Endodermal cell (in vitro differentiated cells): ENCODE data around the gene CALD1. TPM values are rescaled to one million over a fixed set of nuclear protein-coding genes. Genes with fewer than 3 reads are reported as not detected.

Experiments
- DNase-seq: peaks from one replicate; pipeline ENCODE4 v3.0.0-alpha.2; 2017
- H3K27ac ChIP-seq: 2 replicates; pipeline ENCODE4 v1.5.1; 2013; ENCODE audit warnings: mild to moderate bottlenecking, low read depth, low read length, moderate library complexity
- H3K27me3 ChIP-seq: 2 replicates; pipeline ENCODE4 v1.6.1; 2013; ENCODE audit warnings: mild to moderate bottlenecking, low read length, moderate library complexity; ENCODE audit not compliant: insufficient read depth, control insufficient read depth, poor library complexity, severe bottlenecking
- H3K36me3 ChIP-seq: 2 replicates; pipeline ENCODE4 v1.7.0; 2013; ENCODE audit warnings: mild to moderate bottlenecking, low read length, moderate library complexity; ENCODE audit not compliant: control insufficient read depth, insufficient read depth
- H3K4me1 ChIP-seq: one replicate; pipeline ENCODE4 v1.7.0; 2013; ENCODE audit warnings: low read length; ENCODE audit not compliant: control insufficient read depth, insufficient read depth
- H3K4me3 ChIP-seq: 2 replicates; pipeline ENCODE4 v1.5.1; 2013; ENCODE audit warnings: mild to moderate bottlenecking, low read length, moderate library complexity
- H3K9ac ChIP-seq: 2 replicates; pipeline ENCODE4 v1.6.1; 2013; ENCODE audit warnings: mild to moderate bottlenecking, low read length, moderate library complexity; ENCODE audit not compliant: poor library complexity, severe bottlenecking; ENCODE audit errors: extremely low read depth
- H3K9me3 ChIP-seq: 2 replicates; pipeline ENCODE4 v1.6.1; 2013; ENCODE audit warnings: mild to moderate bottlenecking, low read length, moderate library complexity; ENCODE audit not compliant: control insufficient read depth
- H3K27ac Mint-ChIP-seq: 2 replicates; pipeline ENCODE4 v1.8.0; 2020; ENCODE audit warnings: mixed read lengths
- H3K27me3 Mint-ChIP-seq: 2 replicates; pipeline ENCODE4 v1.8.0; 2021; ENCODE audit warnings: mild to moderate bottlenecking, mixed read lengths; ENCODE audit not compliant: insufficient read depth
- H3K36me3 Mint-ChIP-seq: 2 replicates; pipeline ENCODE4 v1.8.0; 2020; ENCODE audit warnings: low read depth, mixed read lengths
- H3K4me1 Mint-ChIP-seq: 2 replicates; pipeline ENCODE4 v1.8.0; 2020; ENCODE audit warnings: mixed read lengths
- H3K4me3 Mint-ChIP-seq: 2 replicates; pipeline ENCODE4 v1.8.0; 2020; ENCODE audit warnings: mild to moderate bottlenecking, moderate library complexity, mixed read lengths
- H3K9me3 Mint-ChIP-seq: 2 replicates; pipeline ENCODE4 v1.8.0; 2020; ENCODE audit warnings: mild to moderate bottlenecking, mixed read lengths
- WGBS, 2 experiments: methylation state at CpG; one replicate each; pipeline versions ENCODE4 v1.1.5 to v1.1.7; 2013; ENCODE audit warnings: missing lambda C conversion rate in 2 of 2, mixed read lengths in 1 of 2; ENCODE audit not compliant: insufficient coverage in 1 of 2, insufficient read length in 1 of 2; 5-methylcytosine and 5-hydroxymethylcytosine counted together
- total RNA-seq, 2 donors: library from RNA; stranded (reverse); fragmentation: NEBNext Ultra II Directional in 1 of 2; extraction: Animal tissue kit (Norgen Biotek cat#: 25700) in 1 of 2; gene quantifications; 2 replicates in 1 of 2; 3 replicates in 1 of 2; pipeline ENCODE4 v1.2.1, GENCODE V29; 2021
- TF ChIP-seq, protein P1 (sequence below): fragments of 200-600 bp; sonication (generic); conservative IDR thresholded peaks from 2 replicates; pipeline ENCODE4 v1.5.0; 2021; ENCODE audit warnings: antibody characterized with exemption, mild to moderate bottlenecking

The CALD1 gene
- total RNA-seq, 2 donors from 2014 or later = 111 to 132 TPM

- Mint-ChIP-seq H3K4me3 (no peak overlapping the region), H3K4me1 (no peaks in the 10 kb centered on the region), H3K27ac (no peak overlapping the region), H3K36me3 (no peaks in the 10 kb centered on the region), H3K9me3 (no peaks in the 10 kb centered on the region), H3K27me3 (no peaks in the 10 kb centered on the region)
- Histone ChIP-seq H3K4me3 (no peak overlapping the region), H3K36me3 (peaks cover 7% of the 10 kb centered on the region), H3K27me3 (no peaks in the 10 kb centered on the region), H3K4me1 (no peaks in the 10 kb centered on the region), H3K9me3 (no peaks in the 10 kb centered on the region), H3K9ac (no peak overlapping the region), H3K27ac (no peak overlapping the region)
- WGBS, 2 experiments = 95 to 100% methylated on average over 3 to 4 of the region's 4 CpGs
- no peak for DNase-seq
- TF ChIP-seq, protein P1, sequence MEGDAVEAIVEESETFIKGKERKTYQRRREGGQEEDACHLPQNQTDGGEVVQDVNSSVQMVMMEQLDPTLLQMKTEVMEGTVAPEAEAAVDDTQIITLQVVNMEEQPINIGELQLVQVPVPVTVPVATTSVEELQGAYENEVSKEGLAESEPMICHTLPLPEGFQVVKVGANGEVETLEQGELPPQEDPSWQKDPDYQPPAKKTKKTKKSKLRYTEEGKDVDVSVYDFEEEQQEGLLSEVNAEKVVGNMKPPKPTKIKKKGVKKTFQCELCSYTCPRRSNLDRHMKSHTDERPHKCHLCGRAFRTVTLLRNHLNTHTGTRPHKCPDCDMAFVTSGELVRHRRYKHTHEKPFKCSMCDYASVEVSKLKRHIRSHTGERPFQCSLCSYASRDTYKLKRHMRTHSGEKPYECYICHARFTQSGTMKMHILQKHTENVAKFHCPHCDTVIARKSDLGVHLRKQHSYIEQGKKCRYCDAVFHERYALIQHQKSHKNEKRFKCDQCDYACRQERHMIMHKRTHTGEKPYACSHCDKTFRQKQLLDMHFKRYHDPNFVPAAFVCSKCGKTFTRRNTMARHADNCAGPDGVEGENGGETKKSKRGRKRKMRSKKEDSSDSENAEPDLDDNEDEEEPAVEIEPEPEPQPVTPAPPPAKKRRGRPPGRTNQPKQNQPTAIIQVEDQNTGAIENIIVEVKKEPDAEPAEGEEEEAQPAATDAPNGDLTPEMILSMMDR = no peak
Observed at GRCh38 chr7:134819401-134819800, 40.0 kb downstream of the CALD1 start.

- Histone ChIP-seq H3K27me3 (no peaks in the 10 kb centered on the region), H3K9me3 (no peaks in the 10 kb centered on the region), H3K27ac (no peak overlapping the region), H3K4me1 (no peaks in the 10 kb centered on the region), H3K36me3 (peaks cover 7% of the 10 kb centered on the region), H3K9ac (no peak overlapping the region), H3K4me3 (no peak overlapping the region)
- DNase-seq = no peak
- H3K27me3 Mint-ChIP-seq = no peaks in the 10 kb centered on the region
- H3K9me3 Mint-ChIP-seq = no peaks in the 10 kb centered on the region
- H3K36me3 Mint-ChIP-seq = no peaks in the 10 kb centered on the region
- H3K4me1 Mint-ChIP-seq = no peaks in the 10 kb centered on the region
- TF ChIP-seq, protein P1 = no peak
- H3K27ac Mint-ChIP-seq = no peak overlapping the region
- WGBS, 2 experiments = 97% methylated on average over 2 of the region's 2 CpGs; no CpG with 5 or more reads in 1 of the 2 experiments
- H3K4me3 Mint-ChIP-seq = no peak overlapping the region
Observed at GRCh38 chr7:134820295-134820694, 40.9 kb downstream of the CALD1 start.

DNA sequence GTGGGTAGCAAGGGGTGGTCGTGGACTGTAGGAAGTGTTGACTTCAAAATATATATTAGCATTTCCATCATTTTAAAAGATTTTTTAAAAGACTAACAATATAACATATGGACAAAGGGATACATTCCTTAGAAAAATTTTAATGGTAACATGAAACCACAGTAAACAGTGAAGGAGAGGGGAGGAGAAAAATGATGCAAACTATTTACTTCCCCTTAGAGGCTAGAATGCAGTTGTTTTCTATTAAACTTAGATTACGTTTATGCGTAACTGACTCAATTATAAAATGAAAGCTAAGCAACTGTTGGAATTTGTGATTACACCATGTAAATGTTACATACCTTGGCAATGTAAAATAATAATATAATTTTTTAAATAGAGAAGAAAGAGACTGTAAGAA is 41.3 kb downstream of the CALD1 start:
- Histone ChIP-seq H3K36me3 (peaks cover 7% of the 10 kb centered on the region), H3K27ac (no peak overlapping the region), H3K9me3 (no peaks in the 10 kb centered on the region), H3K4me3 (no peak overlapping the region), H3K27me3 (no peaks in the 10 kb centered on the region), H3K4me1 (no peaks in the 10 kb centered on the region), H3K9ac (no peak overlapping the region)
- Mint-ChIP-seq H3K4me3 (no peak overlapping the region), H3K36me3 (no peaks in the 10 kb centered on the region), H3K27me3 (no peaks in the 10 kb centered on the region), H3K4me1 (no peaks in the 10 kb centered on the region), H3K27ac (no peak overlapping the region), H3K9me3 (no peaks in the 10 kb centered on the region)
- 100% methylated on average over 2 of the region's 3 CpGs; no CpG with 5 or more reads in 1 of the 2 experiments for WGBS, 2 experiments
- no peak for DNase-seq
- TF ChIP-seq, protein P1 = no peak
